RWPE2 (cell line): Measurements from ENCODE around the gene TACR2.

Experiments used
- ATAC-seq: fragments of 200-7000 bp; cut with Tn5 transposase; 3 replicates; pipeline ENCODE4 v1.9.1; 2021; ENCODE audit warnings: low read depth
- DNase-seq: peaks from one replicate; pipeline ENCODE4 v3.0.0-alpha.2; 2020; ENCODE audit warnings: low spot score
- H3K27ac ChIP-seq: fragments of 450-650 bp; 2 replicates; pipeline ENCODE4 v1.5.1; 2017; ENCODE audit warnings: mild to moderate bottlenecking; ENCODE audit not compliant: poor library complexity, severe bottlenecking
- H3K27me3 ChIP-seq: fragments of 250-450 bp; sonication (Bioruptor Pico); 2 replicates; pipeline ENCODE4 v1.5.1; 2021; ENCODE audit warnings: mild to moderate bottlenecking, moderate library complexity; ENCODE audit not compliant: insufficient read depth, poor library complexity, severe bottlenecking
- H3K36me3 ChIP-seq: fragments of 250-450 bp; sonication (Bioruptor Pico); 2 replicates; pipeline ENCODE4 v1.5.1; 2020; ENCODE audit warnings: low read depth, mild to moderate bottlenecking, moderate library complexity
- H3K4me1 ChIP-seq: fragments of 250-450 bp; sonication (Bioruptor Pico); 2 replicates; pipeline ENCODE4 v1.5.1; 2021; ENCODE audit warnings: mild to moderate bottlenecking, moderate library complexity; ENCODE audit not compliant: insufficient read depth, poor library complexity, severe bottlenecking
- H3K4me3 ChIP-seq: fragments of 250-450 bp; sonication (Bioruptor Pico); 2 replicates; pipeline ENCODE4 v1.5.1; 2021; ENCODE audit warnings: mild to moderate bottlenecking, moderate library complexity; ENCODE audit not compliant: severe bottlenecking
- H3K9me3 ChIP-seq: fragments of 250-450 bp; sonication (Bioruptor Pico); 2 replicates; pipeline ENCODE4 v1.5.1; 2021; ENCODE audit warnings: mild to moderate bottlenecking, moderate library complexity; ENCODE audit not compliant: severe bottlenecking
- TF ChIP-seq, protein P1 (sequence below): fragments of 450-650 bp; IDR thresholded peaks from one replicate; pipeline ENCODE4 v1.5.1; 2017; ENCODE audit warnings: mild to moderate bottlenecking, moderate library complexity; ENCODE audit not compliant: poor library complexity, severe bottlenecking

TACR2 gene

DNA sequence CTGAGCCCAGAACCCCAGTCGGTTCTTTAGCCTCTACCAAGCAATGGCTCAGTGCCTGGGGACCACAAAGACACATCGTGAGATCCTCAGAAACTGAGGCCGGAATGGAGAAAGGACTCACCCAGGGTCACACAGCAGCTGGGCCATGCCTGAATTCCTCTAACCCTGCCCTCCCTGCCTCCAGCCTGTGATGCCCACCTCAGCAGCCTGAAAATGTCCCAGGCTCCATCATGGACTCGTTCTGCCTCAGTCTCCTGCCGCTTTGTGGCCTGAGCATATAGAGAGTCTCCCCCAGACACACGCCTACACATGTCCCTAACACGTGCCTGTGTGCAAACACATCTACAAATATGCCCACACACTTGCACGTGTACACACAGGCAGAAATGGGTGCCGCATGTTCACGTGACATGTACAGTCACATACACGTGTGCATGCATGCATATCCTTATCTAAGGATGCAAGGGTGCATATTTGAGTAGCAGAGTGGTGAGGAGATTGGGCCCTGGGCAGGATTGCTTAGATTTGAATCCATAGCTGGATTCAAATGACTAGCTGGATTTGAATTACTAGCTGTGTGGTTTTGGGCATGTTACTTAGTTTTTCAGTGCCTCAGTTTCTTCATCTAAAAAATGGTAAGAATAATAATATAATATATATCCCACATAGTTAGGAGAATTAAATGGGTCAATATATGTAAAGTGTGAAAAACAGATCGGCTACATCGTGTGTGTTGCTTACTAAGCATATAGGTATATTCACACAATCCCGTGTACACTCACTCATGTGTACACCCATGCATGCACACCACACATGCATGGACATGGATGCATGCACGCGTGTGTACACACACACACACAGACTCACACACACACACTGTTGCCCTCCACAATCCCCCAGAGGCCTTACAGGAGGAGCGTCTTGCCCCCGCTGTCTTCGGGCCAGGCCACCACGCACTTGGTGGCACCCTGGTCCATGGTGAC, 2.4 kb downstream of the TACR2 start:
- no peak overlapping the region for H3K27ac ChIP-seq
- no peaks in the 10 kb centered on the region for H3K27me3 ChIP-seq
- TF ChIP-seq, protein P1, sequence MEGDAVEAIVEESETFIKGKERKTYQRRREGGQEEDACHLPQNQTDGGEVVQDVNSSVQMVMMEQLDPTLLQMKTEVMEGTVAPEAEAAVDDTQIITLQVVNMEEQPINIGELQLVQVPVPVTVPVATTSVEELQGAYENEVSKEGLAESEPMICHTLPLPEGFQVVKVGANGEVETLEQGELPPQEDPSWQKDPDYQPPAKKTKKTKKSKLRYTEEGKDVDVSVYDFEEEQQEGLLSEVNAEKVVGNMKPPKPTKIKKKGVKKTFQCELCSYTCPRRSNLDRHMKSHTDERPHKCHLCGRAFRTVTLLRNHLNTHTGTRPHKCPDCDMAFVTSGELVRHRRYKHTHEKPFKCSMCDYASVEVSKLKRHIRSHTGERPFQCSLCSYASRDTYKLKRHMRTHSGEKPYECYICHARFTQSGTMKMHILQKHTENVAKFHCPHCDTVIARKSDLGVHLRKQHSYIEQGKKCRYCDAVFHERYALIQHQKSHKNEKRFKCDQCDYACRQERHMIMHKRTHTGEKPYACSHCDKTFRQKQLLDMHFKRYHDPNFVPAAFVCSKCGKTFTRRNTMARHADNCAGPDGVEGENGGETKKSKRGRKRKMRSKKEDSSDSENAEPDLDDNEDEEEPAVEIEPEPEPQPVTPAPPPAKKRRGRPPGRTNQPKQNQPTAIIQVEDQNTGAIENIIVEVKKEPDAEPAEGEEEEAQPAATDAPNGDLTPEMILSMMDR, result no peak
- no peaks in the 10 kb centered on the region for H3K36me3 ChIP-seq
- peaks cover 2% of the 10 kb centered on the region for H3K4me1 ChIP-seq
- DNase-seq (no peak), ATAC-seq (no peak)
- H3K4me3 ChIP-seq, result no peak overlapping the region
- no peaks in the 10 kb centered on the region for H3K9me3 ChIP-seq

DNA sequence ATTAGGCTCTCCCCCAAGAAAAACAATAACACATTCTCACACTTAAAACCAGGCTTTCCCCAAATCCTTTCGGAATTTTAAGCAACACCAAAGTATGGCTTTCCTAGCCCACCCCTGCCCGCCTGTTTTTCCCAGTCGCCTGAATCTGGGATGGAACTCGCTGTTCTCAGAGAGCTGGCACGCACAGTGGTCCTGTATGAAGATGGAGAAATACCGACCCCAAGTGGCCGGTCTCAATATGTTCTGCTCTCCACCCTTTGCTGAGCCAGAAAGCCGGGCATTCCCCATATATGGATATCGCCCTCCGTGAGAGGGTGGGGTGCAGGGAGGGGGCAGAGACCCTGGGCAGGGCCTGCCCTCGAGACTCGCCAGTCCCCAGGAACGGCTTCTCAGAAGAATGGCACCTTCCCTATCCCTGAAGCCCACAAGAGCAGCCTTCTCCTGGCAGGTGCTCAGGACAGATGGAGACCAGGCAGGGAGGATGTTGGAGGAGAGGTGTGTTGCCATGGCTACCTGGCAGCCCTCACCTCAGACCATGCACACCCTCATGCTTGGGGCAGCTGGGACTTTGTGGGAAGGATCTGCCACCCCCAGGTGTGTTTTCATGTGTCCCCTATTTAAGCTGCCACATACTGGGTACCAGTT, 3.4 kb downstream of the TACR2 start:
- DNase-seq, result no peak
- Histone ChIP-seq H3K27me3 (no peaks in the 10 kb centered on the region), H3K36me3 (no peaks in the 10 kb centered on the region), H3K4me3 (no peak overlapping the region), H3K27ac (no peak overlapping the region), H3K9me3 (no peaks in the 10 kb centered on the region), H3K4me1 (peaks cover 8% of the 10 kb centered on the region)
- peak; percentile 56 for ATAC-seq
- TF ChIP-seq, protein P1, result peak; percentile 74

DNA sequence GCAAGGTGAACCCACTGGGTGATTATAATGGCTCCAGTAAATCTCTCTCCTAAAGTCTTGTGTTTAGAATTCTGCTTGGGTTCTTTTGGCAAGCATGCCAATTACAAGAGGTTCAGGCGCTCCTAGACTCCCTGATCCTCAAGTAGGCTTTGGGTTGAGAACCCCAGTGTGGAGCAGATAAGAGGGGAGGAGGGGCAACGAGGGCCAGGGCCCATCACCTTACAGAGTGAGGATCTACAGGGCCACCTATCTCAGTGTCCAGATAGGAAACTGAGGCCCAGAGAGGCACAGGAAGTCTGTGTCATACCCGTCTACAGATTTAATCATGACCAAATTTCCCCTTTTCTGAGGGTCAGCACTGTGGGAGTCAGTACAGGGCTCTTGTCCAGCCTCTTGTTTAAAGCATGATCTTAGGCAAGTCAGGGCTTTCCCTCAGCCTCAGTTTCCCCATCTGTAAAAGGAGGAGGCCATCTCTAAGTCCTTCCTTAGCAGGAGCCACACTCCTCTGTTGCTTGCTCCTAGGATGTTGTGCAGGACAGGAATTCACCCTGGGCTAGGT, 4.4 kb downstream of the TACR2 start:
- no peaks in the 10 kb centered on the region for H3K27me3 ChIP-seq
- ATAC-seq, result no peak
- no peaks in the 10 kb centered on the region for H3K9me3 ChIP-seq
- H3K27ac ChIP-seq, result no peak overlapping the region
- no peak overlapping the region for H3K4me3 ChIP-seq
- H3K36me3 ChIP-seq, result no peaks in the 10 kb centered on the region
- H3K4me1 ChIP-seq, result peaks cover 10% of the 10 kb centered on the region
- DNase-seq, result no peak
- TF ChIP-seq, protein P1, result no peak

DNA sequence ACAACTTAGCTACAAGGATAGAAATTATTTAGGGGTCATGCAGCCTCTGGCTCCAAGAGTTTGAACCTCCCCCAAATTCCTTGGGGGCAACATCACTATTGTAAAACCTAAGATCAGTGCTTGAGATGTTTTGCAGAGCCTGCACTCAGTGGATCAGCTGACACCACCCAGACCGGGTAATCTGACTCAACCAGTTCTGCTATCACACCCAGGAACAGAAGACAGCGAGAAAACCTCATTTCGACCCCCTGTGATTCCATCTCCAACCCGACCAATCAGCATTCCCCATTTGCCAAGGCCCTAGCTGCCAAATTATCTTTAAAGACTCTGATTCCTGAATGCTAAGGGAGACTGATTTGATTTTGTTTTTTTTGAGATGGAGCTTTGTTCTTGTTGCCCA, 5.2 kb downstream of the TACR2 start:
- TF ChIP-seq, protein P1, result no peak
- H3K9me3 ChIP-seq, result no peaks in the 10 kb centered on the region

More for the DNA sequence above, 5.2 kb downstream of the TACR2 start:
- no peaks in the 10 kb centered on the region for H3K27me3 ChIP-seq
- no peaks in the 10 kb centered on the region for H3K36me3 ChIP-seq
- no peak overlapping the region for H3K4me3 ChIP-seq
- no peak for ATAC-seq
- H3K4me1 ChIP-seq, result peaks cover 15% of the 10 kb centered on the region
- no peak overlapping the region for H3K27ac ChIP-seq
- no peak for DNase-seq
